Pancreas (tissue), 10 donors: ENCODE data around the gene CEMIP2. TPM values are rescaled to one million over a fixed set of nuclear protein-coding genes. Genes with fewer than 3 reads are reported as not detected.

Source experiments
- ATAC-seq, 4 donors: fragments of 200-7000 bp; cut with Tn5 transposase; one replicate each; pipeline versions ENCODE4 v1.8.0 to v1.9.1; 2020; ENCODE audit warnings: mild to moderate bottlenecking in 4 of 4, moderate library complexity in 4 of 4
- DNase-seq, 6 donors: peaks; one replicate each; pipeline ENCODE4 v3.0.0-alpha.2; 2020
- FAIRE-seq: peaks from 2 replicates; lab custom pipeline; 2012; peaks lifted over from hg19 to GRCh38; lab: Jason Lieb, UNC
- H3K27ac ChIP-seq, 4 donors: fragments of 200-600 bp; sonication (generic); 1 replicate in 3 of 4; 2 replicates in 1 of 4; pipeline versions ENCODE4 v1.5.0 to v1.8.0; 2020
- H3K27me3 ChIP-seq, 4 donors: fragments of 200-600 bp; one replicate each; pipeline ENCODE4 v1.8.0; 2021
- H3K36me3 ChIP-seq, 3 donors: fragments of 200-600 bp; sonication (generic) in 1 of 3; one replicate each; pipeline versions ENCODE4 v1.5.0 to v1.8.0; 2020 to 2021
- H3K4me1 ChIP-seq, 3 donors: fragments of 200-600 bp; one replicate each; pipeline ENCODE4 v1.8.0; 2021
- H3K4me3 ChIP-seq, 4 donors: fragments of 200-600 bp; sonication (generic) in 2 of 4; one replicate each; pipeline versions ENCODE4 v1.5.0 to v1.8.0; 2020 to 2021
- H3K9me3 ChIP-seq, 4 donors: fragments of 200-600 bp; one replicate each; pipeline ENCODE4 v1.8.0; 2021
- WGBS, 2 donors: extraction: QIAGEN DNeasy Blood & Tissue Kit; methylation state at CpG; one replicate each; pipeline ENCODE4 v1.1.7; 2013; 5-methylcytosine and 5-hydroxymethylcytosine counted together
- intact Hi-C, 3 donors: fragments of 100-400 bp; cut with DNase I; formaldehyde crosslinking; loops; one replicate each; pipeline versions ENCODE4 v1.11.1 to v1.14.2; 2022
- polyA plus RNA-seq, 2 donors: library from polyadenylated mRNA; stranded (reverse); fragments of 200-250 nt; gene quantifications; one replicate each; pipeline ENCODE4 v1.2.3, GENCODE V29; 2013
- total RNA-seq, 6 donors: library from RNA; stranded (reverse); fragmentation: NEBNext Ultra II Directional in 4 of 6; extraction: Animal tissue kit (Norgen Biotek cat#: 25700) in 4 of 6; gene quantifications; one replicate each; pipeline versions ENCODE4 v1.2.1 to v1.2.4, GENCODE V29; 2021 to 2023
- TF ChIP-seq, protein P1 (sequence below), 4 donors: fragments of 200-600 bp; sonication (generic) in 3 of 4; IDR thresholded peaks; one replicate each; pipeline versions ENCODE4 v1.5.0 to v1.8.0; 2021; ENCODE audit warnings: antibody characterized with exemption in 4 of 4
- donor health status: healthy with polysubstance abuse.
- donor health status: DM: no; HTN: no; CAD: no; lungs with moderate emphysema.
- donor health status: DM: no; HTN: no; CAD: no.
- donor health status: control.
- donor health status: control.
- donor health status: Bipolar disorder and iron deficiency.
- donor health status: DM: yes; HTN: yes; CAD: no.
- donor health status: DM: no; HTN: no; CAD: no.
- donor health status: DM: no; HTN: no; CAD: no.
- donor health status: DM: yes; HTN: yes; CAD: no.

The CEMIP2 gene
- total and polyA plus RNA-seq, 8 donors = 14.3 to 42.1 (median 23.3) TPM

- Histone ChIP-seq H3K27ac (no peak overlapping the region), H3K36me3 (peaks cover 0 to 11% (median 0%) of the 10 kb centered on the region in 3 donors), H3K9me3 (no peaks in the 10 kb centered on the region), H3K4me1 (peaks cover 0 to 14% (median 0%) of the 10 kb centered on the region in 3 donors), H3K4me3 (no peak overlapping the region), H3K27me3 (no peaks in the 10 kb centered on the region)
- TF ChIP-seq, protein P1, sequence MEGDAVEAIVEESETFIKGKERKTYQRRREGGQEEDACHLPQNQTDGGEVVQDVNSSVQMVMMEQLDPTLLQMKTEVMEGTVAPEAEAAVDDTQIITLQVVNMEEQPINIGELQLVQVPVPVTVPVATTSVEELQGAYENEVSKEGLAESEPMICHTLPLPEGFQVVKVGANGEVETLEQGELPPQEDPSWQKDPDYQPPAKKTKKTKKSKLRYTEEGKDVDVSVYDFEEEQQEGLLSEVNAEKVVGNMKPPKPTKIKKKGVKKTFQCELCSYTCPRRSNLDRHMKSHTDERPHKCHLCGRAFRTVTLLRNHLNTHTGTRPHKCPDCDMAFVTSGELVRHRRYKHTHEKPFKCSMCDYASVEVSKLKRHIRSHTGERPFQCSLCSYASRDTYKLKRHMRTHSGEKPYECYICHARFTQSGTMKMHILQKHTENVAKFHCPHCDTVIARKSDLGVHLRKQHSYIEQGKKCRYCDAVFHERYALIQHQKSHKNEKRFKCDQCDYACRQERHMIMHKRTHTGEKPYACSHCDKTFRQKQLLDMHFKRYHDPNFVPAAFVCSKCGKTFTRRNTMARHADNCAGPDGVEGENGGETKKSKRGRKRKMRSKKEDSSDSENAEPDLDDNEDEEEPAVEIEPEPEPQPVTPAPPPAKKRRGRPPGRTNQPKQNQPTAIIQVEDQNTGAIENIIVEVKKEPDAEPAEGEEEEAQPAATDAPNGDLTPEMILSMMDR (IDR thresholded peaks at IDR 0.05) = no peak
- intact Hi-C loops = no loop called here
- DNase-seq (no peak), FAIRE-seq (no peak), ATAC-seq (no peak)
- 91 to 93% methylated on average over 7 of the region's 7 CpGs for WGBS, 2 donors
These were observed 82.3 kb downstream of the CEMIP2 start for GRCh38 chr9:71685988-71686387.

GRCh38 chr9:71685394-71685793 lies 82.9 kb downstream of the CEMIP2 start:
- H3K27ac ChIP-seq = no peak overlapping the region
- no peak for ATAC-seq

DNA sequence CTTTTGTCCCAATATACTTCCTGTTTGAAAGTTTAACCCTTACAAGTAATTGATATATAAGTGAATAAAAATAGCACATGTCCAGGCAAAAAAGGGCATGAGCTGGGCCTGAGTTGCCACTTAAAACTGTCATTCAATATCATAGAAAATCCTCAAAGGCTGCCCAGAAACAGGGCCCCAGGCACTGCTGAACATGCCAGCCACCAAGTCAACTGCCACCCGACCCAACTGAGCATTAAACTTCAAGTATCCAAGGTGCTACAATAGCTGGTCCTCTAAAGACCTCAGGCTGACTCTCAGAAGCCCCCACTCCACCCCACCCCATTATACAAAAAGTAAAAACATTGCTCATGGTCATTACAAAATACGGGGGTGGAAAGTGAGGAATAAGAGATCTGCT lies 83.7 kb downstream of the CEMIP2 start:
- H3K27ac ChIP-seq = no peak overlapping the region
- no peak for DNase-seq

More at GRCh38 chr9:71685394-71685793, 82.9 kb downstream of the CEMIP2 start:
- H3K36me3 ChIP-seq = peaks cover 0 to 11% (median 0%) of the 10 kb centered on the region in 3 donors
- intact Hi-C loops = no loop called here
- DNase-seq (no peak), FAIRE-seq (no peak)
- 62 to 82% methylated on average over 1 of the region's 1 CpG for WGBS, 2 donors
- TF ChIP-seq, protein P1 (IDR thresholded peaks at IDR 0.05) = no peak
- H3K9me3 ChIP-seq = no peaks in the 10 kb centered on the region
- no peak overlapping the region for H3K4me3 ChIP-seq
- peaks cover 0 to 18% (median 0%) of the 10 kb centered on the region in 3 donors for H3K4me1 ChIP-seq
- H3K27me3 ChIP-seq = no peaks in the 10 kb centered on the region

DNA sequence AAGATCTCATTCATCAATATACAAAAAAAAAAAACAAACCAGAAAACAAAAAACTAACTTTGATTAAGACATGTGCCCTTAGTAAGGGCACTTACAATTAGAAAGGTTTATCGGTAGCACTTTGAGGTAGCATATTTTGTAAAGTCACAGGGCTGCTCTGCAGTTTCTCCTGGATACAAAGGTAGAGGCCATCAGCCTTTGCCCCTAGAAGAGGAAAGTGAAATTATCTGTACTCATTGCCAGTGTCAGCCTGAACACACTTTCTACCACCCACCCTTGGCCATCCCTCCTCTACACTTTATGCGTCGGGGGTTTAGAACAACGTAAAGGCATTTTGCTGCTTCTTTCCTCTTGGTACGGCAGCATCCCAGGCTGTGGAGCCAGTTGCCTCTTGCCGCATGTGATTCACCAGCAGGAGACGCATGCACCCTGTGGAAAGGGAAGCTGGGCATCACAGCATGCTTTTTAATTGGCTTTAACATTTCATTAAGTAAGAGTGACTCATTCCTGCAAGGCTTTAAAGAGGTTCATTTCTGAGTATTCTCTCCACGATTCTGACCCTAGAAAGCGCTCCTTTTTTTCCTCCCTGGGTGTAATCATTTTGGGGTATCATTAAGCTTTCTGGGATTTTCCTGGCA lies 84.6 kb downstream of the CEMIP2 start:
- no peaks in the 10 kb centered on the region for H3K9me3 ChIP-seq
- H3K27ac ChIP-seq = no peak overlapping the region
- no peak for FAIRE-seq
- H3K27me3 ChIP-seq = no peaks in the 10 kb centered on the region
- peaks cover 0 to 18% (median 0%) of the 10 kb centered on the region in 3 donors for H3K4me1 ChIP-seq
- TF ChIP-seq, protein P1 (IDR thresholded peaks at IDR 0.05) = no peak
- H3K4me3 ChIP-seq = no peak overlapping the region
- intact Hi-C loops = no loop called here
- no peak for DNase-seq
- WGBS, 2 donors = 90 to 91% methylated on average over 9 of the region's 9 CpGs
- H3K36me3 ChIP-seq = peaks cover 0 to 3% (median 0%) of the 10 kb centered on the region in 3 donors
- peak in 3 of 4 donors; percentile 24 to 52 (median 45) for ATAC-seq

More for the DNA sequence above, 83.7 kb downstream of the CEMIP2 start:
- intact Hi-C loops = no loop called here
- H3K9me3 ChIP-seq = no peaks in the 10 kb centered on the region
- no peaks in the 10 kb centered on the region for H3K27me3 ChIP-seq
- no peak for FAIRE-seq
- H3K4me1 ChIP-seq = peaks cover 0 to 18% (median 0%) of the 10 kb centered on the region in 3 donors
- H3K36me3 ChIP-seq = peaks cover 0 to 11% (median 0%) of the 10 kb centered on the region in 3 donors
- 76 to 85% methylated on average over 2 of the region's 2 CpGs for WGBS, 2 donors
- no peak for ATAC-seq
- TF ChIP-seq, protein P1 (IDR thresholded peaks at IDR 0.05) = no peak
- H3K4me3 ChIP-seq = no peak overlapping the region

GRCh38 chr9:71681708-71682272 lies 86.5 kb downstream of the CEMIP2 start:
- H3K4me1 ChIP-seq = peaks cover 0 to 30% (median 7%) of the 10 kb centered on the region in 3 donors
- intact Hi-C loops = no loop called here
- TF ChIP-seq, protein P1 (IDR thresholded peaks at IDR 0.05) = no peak
- WGBS, 2 donors = 70% methylated on average over 3 of the region's 3 CpGs
- no peak for FAIRE-seq
- H3K36me3 ChIP-seq = no peaks in the 10 kb centered on the region
- H3K27ac ChIP-seq = peak overlapping the region in 2 of 4 donors; percentile 4 to 9
- peak in 1 of 4 donors; percentile 10 for ATAC-seq
- DNase-seq = no peak
- H3K4me3 ChIP-seq = no peak overlapping the region
- no peaks in the 10 kb centered on the region for H3K27me3 ChIP-seq
- H3K9me3 ChIP-seq = no peaks in the 10 kb centered on the region
